GM12878 (cell line): ENCODE data around the gene ANTKMT. TPM values are rescaled to one million over a fixed set of nuclear protein-coding genes. Genes with fewer than 3 reads are reported as not detected.
A peak's percentile ranks its signal among the peaks of the same experiment; 100 is the strongest.

ENCODE experiments used
- ATAC-seq: fragments of 200-7000 bp; cut with Tn5 transposase; 3 replicates; pipeline ENCODE4 v1.9.1; 2020; ENCODE audit warnings: mild to moderate bottlenecking, moderate library complexity
- BruUV-seq: library from RNA; stranded (reverse); fragments of 400-500 nt; replicated peaks from 2 replicates; lab custom pipeline; 2021; lab: Mats Ljungman, UMichigan
- CTCF ChIA-PET: fragments of 300-600 bp; sonication (Branson Sonifier 250); formaldehyde crosslinking; extraction: SDS; loops from one replicate; lab custom pipeline; 2021; ENCODE audit warnings: inconsistent platforms; lab: Yijun Ruan, JAX
- POLR2A ChIA-PET: fragments of 350-600 bp; formaldehyde crosslinking; extraction: SDS; loops from one replicate; lab custom pipeline; 2021; ENCODE audit warnings: inconsistent platforms; lab: Charles Lee
- RAD21 ChIA-PET: fragments of 300-600 bp; sonication (Branson Sonifier 250); formaldehyde crosslinking; loops from one replicate; lab custom pipeline; 2023; ENCODE audit warnings: antibody characterized with exemption; ENCODE audit not compliant: unreplicated experiment; lab: Charles Lee
- SMC1A ChIA-PET: fragments of 300-600 bp; sonication (Branson Sonifier 250); formaldehyde crosslinking; loops from one replicate; lab custom pipeline; 2023; ENCODE audit not compliant: unreplicated experiment, uncharacterized antibody; lab: Charles Lee
- DNase-seq: peaks from one replicate; pipeline ENCODE4 v3.0.0-alpha.2; 2011; ENCODE audit warnings: low read depth, low spot score
- FAIRE-seq: peaks from 3 replicates; lab custom pipeline; 2011; peaks lifted over from hg19 to GRCh38; lab: Jason Lieb, UNC
- H2AFZ ChIP-seq: 2 replicates; pipeline ENCODE4 v1.6.0; 2011; ENCODE audit warnings: low read depth, low read length, control low read depth; ENCODE audit not compliant: control insufficient read depth
- H3K27ac ChIP-seq: 2 replicates; pipeline ENCODE4 v1.5.1; 2011; ENCODE audit warnings: control low read depth; ENCODE audit not compliant: control insufficient read depth, insufficient read depth
- H3K27me3 ChIP-seq, 2 experiments: replicated peaks in 1 of 2; 2 replicates each; pipeline versions ENCODE4 v1.6.0 to v1.6.1; 2011; ENCODE audit warnings: low read length in 1 of 2; ENCODE audit not compliant: control insufficient read depth in 2 of 2, insufficient read depth in 2 of 2
- H3K36me3 ChIP-seq, 2 experiments: 2 replicates each; pipeline ENCODE4 v1.5.1; 2011; ENCODE audit warnings: low read length in 1 of 2; ENCODE audit not compliant: control insufficient read depth in 2 of 2, insufficient read depth in 2 of 2
- H3K4me1 ChIP-seq: 2 replicates; pipeline ENCODE4 v1.6.1; 2011; ENCODE audit warnings: mild to moderate bottlenecking, low read length, moderate library complexity, mixed read lengths; ENCODE audit not compliant: control insufficient read depth, insufficient read depth
- H3K4me2 ChIP-seq: 2 replicates; pipeline ENCODE4 v1.6.0; 2011; ENCODE audit warnings: control low read depth; ENCODE audit not compliant: control insufficient read depth, insufficient read depth
- H3K4me3 ChIP-seq: fragments of 200-600 bp; sonication (generic); 2 replicates; pipeline ENCODE4 v1.5.1; 2016
- H3K79me2 ChIP-seq: 2 replicates; pipeline ENCODE4 v1.6.0; 2011; ENCODE audit warnings: low read length; ENCODE audit not compliant: control insufficient read depth, insufficient read depth
- H3K9ac ChIP-seq: 2 replicates; pipeline ENCODE4 v1.8.0; 2011; ENCODE audit warnings: low read length, control low read depth, mixed read lengths; ENCODE audit not compliant: control insufficient read depth, insufficient read depth
- H3K9me3 ChIP-seq: replicated peaks from 3 replicates; pipeline ENCODE4 v1.5.1; 2011; ENCODE audit warnings: mild to moderate bottlenecking, low read length; ENCODE audit not compliant: control insufficient read depth, insufficient read depth
- H4K20me1 ChIP-seq: 2 replicates; pipeline ENCODE4 v1.6.0; 2011; ENCODE audit not compliant: control insufficient read depth, insufficient read depth
- BRCA1 ChIP-seq: IDR thresholded peaks from 2 replicates; pipeline ENCODE4 v1.6.1; 2011; ENCODE audit warnings: low read depth, low read length, improper control_type of control experiment
- CBFB ChIP-seq: IDR thresholded peaks from 2 replicates; pipeline ENCODE4 v1.6.1; 2016; ENCODE audit warnings: antibody characterized with exemption, low read depth
- ETV6 ChIP-seq, 2 experiments: fragments of 450-650 bp in 1 of 2; IDR thresholded peaks in 1 of 2; conservative IDR thresholded peaks in 1 of 2; 2 replicates each; pipeline ENCODE4 v1.6.1; 2014; ENCODE audit warnings: antibody characterized with exemption in 1 of 2, borderline replicate concordance in 1 of 2, low read depth in 1 of 2, mild to moderate bottlenecking in 1 of 2, moderate library complexity in 1 of 2
- FOXK2 ChIP-seq: fragments of 450-650 bp; IDR thresholded peaks from 2 replicates; pipeline ENCODE4 v1.6.1; 2017; ENCODE audit warnings: mild to moderate bottlenecking, moderate library complexity
- HSF1 ChIP-seq: fragments of 150-350 bp; IDR thresholded peaks from 2 replicates; pipeline ENCODE4 v1.6.1; 2014; ENCODE audit warnings: mild to moderate bottlenecking, low read depth, low read length
- IKZF1 ChIP-seq: fragments of 450-650 bp; conservative IDR thresholded peaks from 2 replicates; pipeline ENCODE4 v1.6.1; 2017; ENCODE audit warnings: antibody characterized with exemption, mild to moderate bottlenecking
- MXI1 ChIP-seq: fragments of 150-350 bp; IDR thresholded peaks from 2 replicates; pipeline ENCODE4 v1.6.1; 2011; ENCODE audit warnings: low read depth, mild to moderate bottlenecking, inconsistent platforms, low read length, improper control_type of control experiment
- NR2C1 ChIP-seq: fragments of 450-650 bp; IDR thresholded peaks from 2 replicates; pipeline ENCODE4 v1.6.1; 2017; ENCODE audit warnings: antibody characterized with exemption, mild to moderate bottlenecking, moderate library complexity
- RELB ChIP-seq: fragments of 450-650 bp; IDR thresholded peaks from 2 replicates; pipeline ENCODE4 v1.6.1; 2017; ENCODE audit warnings: low read depth, mild to moderate bottlenecking, moderate library complexity
- SUZ12 ChIP-seq: fragments of 200-600 bp; sonication (generic); IDR thresholded peaks from one replicate; pipeline ENCODE4 v1.6.1; 2018; ENCODE audit warnings: antibody characterized with exemption, mild to moderate bottlenecking; ENCODE audit not compliant: unreplicated experiment
- TAF1 ChIP-seq: IDR thresholded peaks from 2 replicates; pipeline ENCODE4 v1.6.1; 2011; ENCODE audit warnings: mild to moderate bottlenecking, low read depth, low read length, borderline replicate concordance
- ZNF217 ChIP-seq: fragments of 450-650 bp; IDR thresholded peaks from 2 replicates; pipeline ENCODE4 v1.6.1; 2017; ENCODE audit warnings: antibody characterized with exemption, mild to moderate bottlenecking
- ZNF24 ChIP-seq: fragments of 450-650 bp; IDR thresholded peaks from 2 replicates; pipeline ENCODE4 v1.6.1; 2017; ENCODE audit warnings: antibody characterized with exemption, mild to moderate bottlenecking
- WGBS: methylation state at CpG from one replicate; pipeline ENCODE4 v1.1.6; 2016; ENCODE audit warnings: low lambda C conversion rate; ENCODE audit not compliant: insufficient replicate concordance, insufficient coverage; ENCODE audit errors: missing lambda C conversion rate; 5-methylcytosine and 5-hydroxymethylcytosine counted together
- in situ Hi-C: fragments of 300-500 bp; cut with MboI; formaldehyde crosslinking; loops from 9 replicates; pipeline ENCODE4 v1.14.3; 2018; ENCODE audit warnings: mixed read lengths
- intact Hi-C: fragments of 100-400 bp; cut with micrococcal nuclease; formaldehyde crosslinking; loops from one replicate; pipeline ENCODE4 v1.14.2; 2022; ENCODE audit not compliant: unreplicated experiment
- polyA plus RNA-seq, 11 experiments: library from polyadenylated mRNA; depleted of rRNA in 4 of 11; unstranded in 6 of 11; stranded (reverse) in 5 of 11; fragments of >200 nt; fragmentation: Nextera tagmentation in 4 of 11; fragmentation: Illumina TruSeq in 1 of 11; extraction: Ambion mirVana in 4 of 11; extraction: Trizol in 1 of 11; gene quantifications; 1 replicate in 1 of 11; 2 replicates in 10 of 11; pipeline versions ENCODE4 v1.2.1 to v1.2.3, GENCODE V29; 2011 to 2016; ENCODE audit warnings: inconsistent platforms in 2 of 11, missing spikeins in 2 of 11, low read depth in 1 of 11
- total RNA-seq, 4 experiments: library from RNA; depleted of rRNA in 3 of 4; stranded (reverse); fragments of >200 nt in 3 of 4; fragmentation: Illumina TruSeq in 1 of 4; extraction: Trizol in 1 of 4; gene quantifications; 2 replicates each; pipeline versions ENCODE4 v1.2.1 to v1.2.3, GENCODE V29; 2013 to 2021

The ANTKMT gene
- total and polyA plus RNA-seq, 10 of the 15 experiments (the other 5 are each of a cell fraction or from before 2014, with no cell fraction given) = 0.58 to 60.5 (median 25.8) TPM

GRCh38 chr16:716200-716568 lies 4.8 kb upstream of the ANTKMT start:
- Histone ChIP-seq H3K9ac (no peak overlapping the region), H3K27ac (no peak overlapping the region), H3K4me1 (peaks cover 10% of the 10 kb centered on the region), H4K20me1 (0 out of 2 replicates have a peak, but pooled peaks cover 2% of the 10 kb centered on the region), H3K79me2 (no peaks in the 10 kb centered on the region), H3K4me2 (no peak overlapping the region), H2AFZ (no peak overlapping the region), H3K4me3 (no peak overlapping the region), H3K9me3 (no peaks in the 10 kb centered on the region), H3K27me3 (no peaks in the 10 kb centered on the region), H3K36me3 (no peaks in the 10 kb centered on the region)
- ChIA-PET CTCF (interaction anchor here (1.9 to 2.2 kb wide), 3 partner anchors 21 to 69 kb away, joined by 5 to 9 read pairs (median 6); partner anchors contain the start of gene CIAO3), SMC1A (interaction anchor here (0.7 kb wide), 1 partner anchor 16 kb away, joined by 3 read pairs; no protein-coding TSS in a partner anchor), POLR2A (interaction anchor here (1.6 to 2.4 kb wide), 2 partner anchors 21 to 72 kb away, joined by 4 to 7 read pairs; partner anchors contain the start of genes CHTF18 and RPUSD1), RAD21 (no interaction called here)
- no peak for ATAC-seq
- DNase-seq = no peak
- intact Hi-C loops = no loop called here
- BruUV-seq = no TSS peak
- TF ChIP-seq TAF1 (no peak), SUZ12 (peak; percentile 4)
- 34% methylated on average over 11 of the region's 12 CpGs for WGBS
- in situ Hi-C loops = no loop called here
- FAIRE-seq = no peak

GRCh38 chr16:716768-717325 lies 4.1 kb upstream of the ANTKMT start:
- WGBS = 80% methylated on average over 28 of the region's 29 CpGs
- ATAC-seq = no peak
- Histone ChIP-seq H3K27ac (no peak overlapping the region), H3K9ac (no peak overlapping the region), H3K27me3 (no peaks in the 10 kb centered on the region), H3K4me2 (no peak overlapping the region), H2AFZ (no peak overlapping the region), H3K4me1 (peaks cover 10% of the 10 kb centered on the region), H3K79me2 (no peaks in the 10 kb centered on the region; the same call in 1 of the 2 replicates), H3K36me3 (no peaks in the 10 kb centered on the region), H4K20me1 (0 out of 2 replicates have a peak, but pooled peaks cover 2% of the 10 kb centered on the region), H3K4me3 (no peak overlapping the region), H3K9me3 (no peaks in the 10 kb centered on the region)
- POLR2A ChIA-PET = interaction anchor here (2.4 kb wide), 1 partner anchor 22 kb away, joined by 7 read pairs; no protein-coding TSS in a partner anchor
- in situ Hi-C loops = no loop called here
- RAD21 ChIA-PET = no interaction called here
- no peak for DNase-seq
- TF ChIP-seq HSF1 = no peak
- no peak for TF ChIP-seq FOXK2
- TF ChIP-seq BRCA1 = no peak
- no peak for TF ChIP-seq IKZF1
- TF ChIP-seq NR2C1 = no peak
- no peak for TF ChIP-seq RELB
- no peak for TF ChIP-seq CBFB
- TF ChIP-seq ZNF24 = no peak
- no peak for TF ChIP-seq ETV6 (conservative IDR thresholded peaks at IDR 0.05 in 1 of 2, IDR thresholded peaks at IDR 0.05 in 1 of 2; ENCODE audit: borderline replicate concordance in 1 of 2, low read depth in 1 of 2)
- TF ChIP-seq MXI1 = no peak
- no peak for TF ChIP-seq ZNF217
- FAIRE-seq = no peak
- intact Hi-C loops = no loop called here
- SMC1A ChIA-PET = no interaction called here
- CTCF ChIA-PET = no interaction called here
- BruUV-seq = no TSS peak
